BLaER1 (cell line): ENCODE results near the gene AUP1.
"Not testable (repeated sequence)": the region's sequence is repeated elsewhere in the genome, so short reads cannot be mapped to it uniquely, and the experiment has no call there.

Experiments used
- H3K27ac ChIP-seq: shearing (Covaris generic); formaldehyde crosslinking; 2 replicates; pipeline ENCODE4 v1.8.1; 2022
- H3K27me3 ChIP-seq: shearing (Covaris generic); formaldehyde crosslinking; 2 replicates; pipeline ENCODE4 v1.8.1; 2022
- H3K36me3 ChIP-seq: shearing (Covaris generic); formaldehyde crosslinking; 2 replicates; pipeline ENCODE4 v1.8.1; 2022
- H3K4me1 ChIP-seq: shearing (Covaris generic); formaldehyde crosslinking; 2 replicates; pipeline ENCODE4 v1.8.1; 2022
- H3K4me2 ChIP-seq: shearing (Covaris generic); formaldehyde crosslinking; 2 replicates; pipeline ENCODE4 v1.8.1; 2022
- H3K4me3 ChIP-seq: shearing (Covaris generic); formaldehyde crosslinking; 2 replicates; pipeline ENCODE4 v1.8.1; 2022
- H3K9ac ChIP-seq: shearing (Covaris generic); formaldehyde crosslinking; 2 replicates; pipeline ENCODE4 v1.8.1; 2022
- H3K9me3 ChIP-seq: shearing (Covaris generic); formaldehyde crosslinking; 2 replicates; pipeline ENCODE4 v1.8.1; 2022
- H4K20me1 ChIP-seq: shearing (Covaris generic); formaldehyde crosslinking; 2 replicates; pipeline ENCODE4 v1.8.1; 2022
- Cebpa-rat ChIP-seq: shearing (Covaris generic); IDR thresholded peaks from 2 replicates; pipeline ENCODE4 v1.8.1; 2022

The AUP1 gene

DNA sequence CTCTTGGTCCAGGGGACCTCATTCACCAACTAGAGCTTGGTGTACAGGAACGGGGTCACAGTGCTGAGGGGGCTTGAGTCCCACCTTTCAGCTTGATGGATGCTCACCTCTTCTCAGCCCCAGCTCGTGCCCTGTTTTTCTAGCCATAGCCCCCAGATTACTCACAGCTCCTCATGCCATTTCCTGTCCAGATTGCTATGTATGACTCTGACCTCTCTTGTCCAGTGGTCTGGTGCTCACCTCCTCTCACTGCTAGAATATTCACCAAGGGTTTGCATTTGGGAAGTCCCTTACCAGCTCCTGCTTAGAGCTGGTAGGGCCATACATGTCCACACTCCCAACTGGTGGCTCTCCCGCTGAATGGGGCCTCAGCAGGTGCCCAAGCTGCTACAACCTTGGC is 36.0 kb downstream of the AUP1 start:
- no peak for TF ChIP-seq Cebpa-rat
- H3K36me3 ChIP-seq, result peaks cover 72% of the 10 kb centered on the region

DNA sequence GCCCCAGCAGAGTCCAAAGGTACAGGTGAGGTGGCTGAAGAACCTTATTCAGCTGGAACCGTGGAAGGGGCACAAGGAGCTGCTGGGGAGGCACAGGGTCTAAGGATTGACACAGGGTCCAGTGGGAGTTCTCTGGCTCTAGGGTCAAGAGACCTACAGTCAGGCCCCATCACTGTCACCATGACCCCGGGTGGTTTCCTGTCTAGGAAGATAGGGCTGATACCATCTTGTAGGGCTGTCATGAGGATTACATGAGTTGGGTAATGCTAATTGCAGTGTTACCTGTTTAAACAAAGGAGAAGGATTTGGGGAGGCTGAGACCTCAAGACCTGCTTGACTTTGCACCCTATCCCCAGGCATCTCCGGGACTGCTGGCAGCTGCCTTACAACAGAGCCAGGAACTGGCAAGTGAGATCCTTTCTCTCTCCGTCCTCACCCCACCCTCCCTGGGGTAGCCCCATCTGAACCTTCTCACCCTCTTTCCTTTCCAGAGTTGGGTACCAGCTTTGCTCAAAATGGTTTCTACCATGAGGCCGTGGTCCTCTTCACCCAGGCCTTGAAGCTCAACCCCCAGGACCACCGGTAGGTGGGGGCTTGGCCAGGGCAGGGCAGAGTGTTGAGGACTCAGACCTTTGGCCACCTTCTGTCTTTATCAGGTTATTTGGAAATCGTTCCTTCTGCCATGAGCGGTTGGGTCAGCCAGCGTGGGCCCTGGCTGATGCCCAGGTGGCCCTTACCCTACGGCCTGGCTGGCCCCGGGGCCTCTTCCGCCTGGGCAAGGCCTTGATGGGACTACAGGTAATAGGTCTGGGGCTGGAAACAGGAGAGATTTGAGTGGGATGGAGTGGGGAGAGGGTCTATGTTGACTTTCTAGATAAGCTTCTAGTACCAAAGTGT is 37.6 kb downstream of the AUP1 start:
- H3K27me3 ChIP-seq, result peaks cover 14% of the 10 kb centered on the region
- no peak overlapping the region for H3K27ac ChIP-seq
- no peaks in the 10 kb centered on the region for H3K9me3 ChIP-seq
- H3K4me3 ChIP-seq, result no peak overlapping the region
- H3K4me1 ChIP-seq, result no peaks in the 10 kb centered on the region
- peaks cover 8% of the 10 kb centered on the region; the same call in 1 of the 2 replicates for H4K20me1 ChIP-seq
- no peak for TF ChIP-seq Cebpa-rat
- H3K36me3 ChIP-seq, result peaks cover 88% of the 10 kb centered on the region
- no peak overlapping the region for H3K9ac ChIP-seq
- H3K4me2 ChIP-seq, result no peak overlapping the region

More for the DNA sequence above, 36.0 kb downstream of the AUP1 start:
- H3K9ac ChIP-seq, result no peak overlapping the region
- no peak overlapping the region for H3K4me3 ChIP-seq
- peaks cover 31% of the 10 kb centered on the region for H3K27me3 ChIP-seq
- no peak overlapping the region for H3K4me2 ChIP-seq
- H3K27ac ChIP-seq, result no peak overlapping the region
- peaks cover 24% of the 10 kb centered on the region; the same call in 1 of the 2 replicates for H4K20me1 ChIP-seq
- H3K9me3 ChIP-seq, result no peaks in the 10 kb centered on the region; the same call in 1 of the 2 replicates
- no peaks in the 10 kb centered on the region for H3K4me1 ChIP-seq

DNA sequence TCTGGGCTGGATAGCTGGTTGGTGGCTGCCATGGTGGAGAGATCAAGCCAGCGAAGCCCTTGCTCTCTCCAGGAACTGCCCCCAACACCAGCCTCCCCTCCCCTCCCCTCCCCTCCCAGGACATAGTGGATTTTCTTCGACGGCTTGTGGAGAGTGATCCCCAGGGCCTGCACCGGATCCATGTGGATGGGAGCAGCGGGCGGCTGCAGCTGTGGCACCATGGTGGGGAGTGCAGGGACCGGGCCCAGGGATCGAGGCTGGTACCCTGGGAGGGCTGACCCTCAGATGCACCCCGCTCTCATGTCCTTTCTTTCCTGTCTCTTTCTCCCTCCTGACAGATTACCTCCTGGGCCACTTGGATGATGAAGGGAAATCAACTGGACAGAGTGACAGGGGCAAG is 39.6 kb downstream of the AUP1 start:
- Histone ChIP-seq H3K27me3 (no peaks in the 10 kb centered on the region), H3K4me1 (no peaks in the 10 kb centered on the region), H4K20me1 (no peaks in the 10 kb centered on the region), H3K36me3 (peaks cover 95% of the 10 kb centered on the region), H3K4me3 (no peak overlapping the region), H3K4me2 (no peak overlapping the region), H3K27ac (no peak overlapping the region), H3K9ac (no peak overlapping the region), H3K9me3 (no peaks in the 10 kb centered on the region)
- no peak for TF ChIP-seq Cebpa-rat

DNA sequence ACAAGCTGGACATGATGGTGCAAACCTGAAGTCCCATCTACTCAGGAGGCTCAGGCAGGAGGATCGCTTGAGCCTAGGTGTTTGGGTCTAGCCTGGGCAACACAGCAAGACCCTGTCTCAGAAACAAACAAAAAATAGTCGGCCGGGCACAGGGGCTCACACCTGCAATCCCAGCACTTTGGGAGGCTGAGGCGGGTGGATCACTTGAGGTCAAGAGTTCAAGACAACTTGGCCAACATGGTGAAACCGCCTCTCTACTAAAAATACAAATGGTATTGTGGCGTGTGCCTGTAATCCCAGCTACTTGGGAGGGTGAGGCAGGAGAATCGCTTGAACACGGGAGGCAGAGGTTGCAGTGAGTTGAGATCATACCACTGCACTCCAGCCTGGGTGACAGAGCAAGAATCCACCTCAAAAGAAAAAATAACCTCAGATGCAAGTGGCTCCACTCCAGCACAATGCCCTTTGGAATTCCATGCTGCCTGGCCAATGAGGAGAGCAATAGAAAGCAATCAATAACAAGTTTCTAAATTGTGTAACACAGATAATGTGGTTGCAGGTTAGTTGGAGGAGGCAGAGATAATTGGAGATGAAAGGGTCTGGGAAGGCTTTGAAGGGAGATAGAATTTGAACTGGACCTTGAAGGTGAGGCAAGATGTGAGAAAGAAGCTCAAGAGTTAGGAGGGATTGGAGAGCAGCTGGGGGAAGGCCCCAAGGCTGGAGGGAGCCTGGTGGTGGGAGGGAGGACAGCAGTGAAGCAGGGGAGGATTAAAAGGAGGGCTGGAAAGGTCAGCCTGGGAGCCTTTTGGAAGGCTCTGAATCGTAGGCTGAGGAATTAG is 40.6 kb downstream of the AUP1 start:
- Histone ChIP-seq H3K27me3 (no peaks in the 10 kb centered on the region), H3K4me2 (no peak overlapping the region), H3K4me1 (peaks cover 8% of the 10 kb centered on the region), H3K9ac (no peak overlapping the region), H3K36me3 (peaks cover 86% of the 10 kb centered on the region), H3K4me3 (no peak overlapping the region), H3K9me3 (no peaks in the 10 kb centered on the region), H4K20me1 (no peaks in the 10 kb centered on the region), H3K27ac (no peak overlapping the region)
- no peak for TF ChIP-seq Cebpa-rat

DNA sequence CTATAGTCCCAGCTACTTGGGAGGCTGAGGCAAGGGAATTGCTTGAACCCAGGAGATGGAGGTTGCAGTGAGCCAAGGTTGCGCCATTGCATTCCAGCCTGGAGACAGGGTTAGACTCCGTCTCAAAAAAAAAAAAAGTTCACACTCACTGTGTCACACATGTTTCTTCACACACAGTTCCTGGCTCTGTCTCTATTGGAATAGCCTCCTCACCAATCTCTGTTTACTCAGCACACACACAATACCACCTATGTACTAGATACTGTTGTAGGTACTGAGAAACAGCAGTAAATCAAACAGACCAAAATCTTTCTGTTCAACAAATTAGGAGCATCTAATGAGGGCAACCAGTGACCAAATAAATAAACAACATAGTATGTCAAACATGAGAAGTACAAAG is 43.4 kb downstream of the AUP1 start:
- no peak overlapping the region for H3K4me3 ChIP-seq
- peaks cover 59% of the 10 kb centered on the region for H3K36me3 ChIP-seq
- no peak for TF ChIP-seq Cebpa-rat
- no peaks in the 10 kb centered on the region for H3K9me3 ChIP-seq
- H3K9ac ChIP-seq, result no peak overlapping the region
- H3K4me1 ChIP-seq, result peaks cover 23% of the 10 kb centered on the region
- no peak overlapping the region for H3K27ac ChIP-seq
- H4K20me1 ChIP-seq, result peaks cover 11% of the 10 kb centered on the region
- no peaks in the 10 kb centered on the region for H3K27me3 ChIP-seq
- H3K4me2 ChIP-seq, result no peak overlapping the region

DNA sequence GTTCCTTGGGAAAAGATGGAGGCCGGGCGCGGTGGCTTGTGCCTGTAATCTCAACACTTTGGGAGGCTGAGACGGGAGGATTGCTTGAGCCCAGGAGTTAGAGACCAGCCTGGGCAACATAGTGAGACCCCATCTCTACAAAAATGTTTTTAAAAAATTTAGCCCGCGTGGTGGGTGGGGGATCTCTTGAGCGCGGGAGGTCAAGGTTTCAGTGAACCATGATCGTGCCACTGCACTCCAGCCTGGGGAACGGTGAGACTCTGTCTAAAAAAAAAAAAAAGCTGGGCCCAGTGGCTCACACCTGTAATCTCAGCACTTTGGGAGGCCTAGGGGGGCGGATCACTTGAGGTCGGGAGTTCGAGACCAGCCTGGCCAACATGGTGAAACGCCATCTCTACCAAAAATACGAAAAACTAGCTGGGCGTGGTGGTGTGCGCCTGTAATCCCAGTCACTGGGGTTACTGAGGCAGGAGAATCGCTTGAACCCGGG is 45.8 kb downstream of the AUP1 start:
- not testable (repeated sequence) for H3K27me3 ChIP-seq, H3K9me3 ChIP-seq
- Histone ChIP-seq H3K4me3 (peak overlapping the region; percentile 85), H3K27ac (0 out of 2 replicates have a peak overlapping the region, but pooled peaks have one; percentile 86), H4K20me1 (peaks cover 18% of the 10 kb centered on the region), H3K9ac (peak overlapping the region; percentile 83), H3K36me3 (peaks cover 58% of the 10 kb centered on the region), H3K4me2 (peak overlapping the region; percentile 85), H3K4me1 (peaks cover 40% of the 10 kb centered on the region)

DNA sequence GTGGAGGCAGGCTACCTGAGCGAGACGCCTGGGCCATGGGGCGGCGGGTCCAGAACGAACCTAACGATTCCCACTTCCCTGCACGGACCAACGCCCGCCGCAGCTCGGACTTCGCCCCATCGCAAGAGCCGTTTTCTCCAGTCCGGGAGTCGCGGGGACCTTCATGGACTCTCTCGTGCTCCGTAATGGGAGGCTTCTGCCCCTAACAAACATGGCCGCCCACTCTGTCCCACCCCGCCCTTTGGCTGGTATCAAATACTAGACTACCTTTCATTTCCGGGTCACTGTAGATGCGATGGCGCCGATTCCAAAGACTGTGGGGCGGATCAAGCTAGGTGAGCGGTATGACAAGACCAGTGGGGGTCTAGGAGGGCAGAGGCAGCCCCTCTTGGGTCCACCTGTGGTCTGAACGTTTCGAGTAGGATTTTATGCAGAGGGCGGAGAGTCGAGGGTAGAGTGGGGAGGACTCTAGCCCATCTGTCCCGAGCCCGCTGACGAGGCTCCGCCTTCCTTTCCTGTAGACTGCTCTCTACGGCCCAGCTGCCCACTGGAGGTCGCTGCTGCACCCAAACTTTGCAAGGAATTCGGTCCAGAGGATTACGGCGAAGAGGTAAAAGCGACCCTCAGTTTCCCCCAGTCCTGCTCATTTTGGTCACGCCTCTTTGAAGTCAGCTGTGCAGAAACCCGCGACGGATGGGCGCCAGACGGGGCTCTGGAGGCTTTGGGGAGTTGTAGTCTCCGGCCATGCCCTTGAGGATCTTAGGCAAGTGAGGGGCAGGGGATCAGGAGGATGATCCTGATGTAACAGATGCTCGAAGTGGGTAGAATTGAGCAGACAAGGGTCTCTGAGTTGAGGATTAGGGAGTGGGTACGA is 46.5 kb downstream of the AUP1 start, which contains the start of the genes CCDC142 and TTC31:
Gene CCDC142 (minus strand): TSS at position 198 of the 874 bp plus-strand sequence. CDS start 161 bp downstream, at position 37.
Gene TTC31 (plus strand): TSS at position 281 of the 874 bp plus-strand sequence. CDS start 15 bp downstream, at position 296.
- Histone ChIP-seq H3K27ac (peak within 1 kb of the TSS; percentile 86), H4K20me1 (peaks cover 18% of the 10 kb centered on the region)
- no peak for TF ChIP-seq Cebpa-rat

DNA sequence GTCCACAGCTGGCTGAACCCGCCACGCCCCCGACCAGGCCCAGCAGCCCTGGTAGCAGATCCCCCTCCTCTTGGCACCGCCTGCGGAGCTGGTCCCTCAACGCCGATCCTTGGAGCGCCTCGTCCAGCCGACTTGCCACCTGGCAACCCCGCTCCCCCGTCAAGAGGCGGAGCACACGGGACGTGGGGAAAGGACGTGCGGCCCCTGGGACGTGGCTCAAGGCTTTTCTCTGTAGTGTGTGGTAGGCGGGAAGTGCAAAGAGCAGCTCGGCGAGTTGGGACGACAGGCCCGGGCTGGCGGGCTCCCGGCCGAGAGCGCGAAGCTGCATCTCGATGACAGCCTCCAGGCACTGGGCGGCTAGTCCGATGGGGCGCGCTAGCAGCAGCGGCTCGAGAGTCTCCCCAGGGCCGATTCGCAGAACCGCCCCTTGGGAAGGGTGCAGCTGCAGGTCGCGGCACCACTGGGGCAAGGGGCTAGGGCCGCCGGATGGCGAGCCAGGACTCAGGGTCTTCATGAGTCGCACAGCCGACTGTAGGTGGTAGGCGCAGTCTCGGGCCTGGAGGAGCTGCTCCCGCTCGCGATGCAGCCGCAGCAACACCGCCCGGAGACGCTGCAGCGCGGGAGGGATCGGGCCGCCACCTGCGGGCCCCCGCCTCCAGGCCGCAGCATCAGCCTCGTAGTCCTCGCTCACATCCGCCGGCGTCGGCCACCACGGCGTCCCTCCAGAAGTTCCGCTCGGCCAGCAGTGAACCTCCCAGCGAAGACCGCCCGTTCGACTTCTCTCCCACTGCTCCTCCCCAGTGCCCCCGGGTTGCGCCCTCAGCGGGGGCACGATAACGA is 47.3 kb downstream of the AUP1 start:
- Histone ChIP-seq H3K9me3 (no peaks in the 10 kb centered on the region), H3K36me3 (peaks cover 53% of the 10 kb centered on the region), H3K9ac (peak overlapping the region; percentile 83), H3K4me1 (peaks cover 40% of the 10 kb centered on the region), H3K27ac (peak overlapping the region; percentile 86), H4K20me1 (peaks cover 18% of the 10 kb centered on the region), H3K27me3 (no peaks in the 10 kb centered on the region), H3K4me2 (peak overlapping the region; percentile 100), H3K4me3 (peak overlapping the region; percentile 85)
- no peak for TF ChIP-seq Cebpa-rat

More for the DNA sequence above, 46.5 kb downstream of the AUP1 start, which contains the start of the genes CCDC142 and TTC31:
- peaks cover 40% of the 10 kb centered on the region for H3K4me1 ChIP-seq
- H3K36me3 ChIP-seq, result peaks cover 55% of the 10 kb centered on the region
- no peaks in the 10 kb centered on the region for H3K27me3 ChIP-seq
- peak within 1 kb of the TSS; percentile 100 for H3K4me2 ChIP-seq
- peak within 1 kb of the TSS; percentile 85 for H3K4me3 ChIP-seq
- peak within 1 kb of the TSS; percentile 83 for H3K9ac ChIP-seq
- no peaks in the 10 kb centered on the region for H3K9me3 ChIP-seq
